Uterine smooth muscle cell (primary cell): ENCODE data around the gene HOOK2. TPM values are rescaled to one million over a fixed set of nuclear protein-coding genes. Genes with fewer than 3 reads are reported as not detected.

Experiments used
- total RNA-seq: library from RNA; depleted of rRNA; stranded (reverse); fragments of >200 nt; gene quantifications from 2 replicates; pipeline ENCODE4 v1.2.3, GENCODE V29; 2014

The HOOK2 gene
- 12.8 and 24.1 TPM in 2 replicates for total RNA-seq

DNA sequence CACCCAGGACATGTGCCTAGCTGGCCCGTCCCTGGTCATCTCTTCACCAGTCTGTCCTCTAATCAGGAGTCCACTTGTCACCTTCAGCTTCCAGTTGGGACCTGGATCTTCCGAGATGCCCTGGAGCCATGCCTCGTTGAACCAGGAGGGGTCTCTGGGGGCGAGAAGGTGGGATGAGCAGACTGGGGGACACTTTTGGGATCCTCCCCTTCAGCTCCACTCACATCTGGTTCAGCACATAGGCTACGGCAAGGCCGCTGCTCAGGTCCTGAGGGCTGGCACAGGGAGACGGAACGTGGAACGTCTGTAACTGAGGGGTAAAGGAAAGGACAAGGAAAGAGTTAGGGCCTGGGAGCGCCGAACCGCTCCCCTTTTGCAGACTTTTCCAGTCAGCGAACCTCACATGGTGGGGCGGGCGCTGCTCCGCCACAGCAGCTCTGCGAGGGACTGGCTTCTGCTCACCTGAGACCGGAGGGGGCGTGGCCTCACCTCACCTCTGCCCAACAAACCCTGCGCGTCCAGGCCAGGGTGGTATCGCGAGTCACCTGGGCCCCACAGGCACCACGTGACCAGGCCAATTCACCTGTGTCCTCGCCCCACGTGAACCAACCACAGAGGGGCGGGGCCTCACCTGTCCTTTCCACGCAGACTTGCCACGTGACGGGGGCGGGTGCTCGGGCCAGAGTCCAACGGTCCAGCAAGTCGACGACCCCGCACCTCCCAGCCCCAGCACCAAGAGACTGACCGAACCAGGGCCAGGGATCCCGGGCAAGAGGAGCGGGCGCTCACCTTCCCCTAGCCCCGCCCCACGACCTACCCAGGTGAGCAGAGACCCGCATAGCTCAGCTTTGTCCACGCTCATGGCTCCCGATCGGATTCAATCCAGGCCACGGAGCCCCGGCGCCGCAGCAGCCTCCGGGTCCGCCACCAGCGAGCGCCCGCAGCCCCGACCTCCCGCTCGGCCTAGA lies at the start of gene HOOK2:
Gene HOOK2 (minus strand): TSS at position 965 of the 968 bp plus-strand sequence. CDS start 103 bp downstream, at position 862.

GRCh38 chr19:12806242-12807081 lies 31.1 kb upstream of the HOOK2 start, which contains the start of gene RNASEH2A:
Gene RNASEH2A (plus strand): TSS chr19:12806584. CDS start chr19:12806674, 90 bp downstream.

GRCh38 chr19:12801466-12802266 lies 26.3 kb upstream of the HOOK2 start, which contains the start of the genes PRDX2 and THSD8:
Gene PRDX2 (minus strand): TSS chr19:12801800. CDS start chr19:12801261, 539 bp downstream.
Gene THSD8 (plus strand): TSS chr19:12802069. CDS start chr19:12802072, 3 bp downstream.

GRCh38 chr19:12791345-12792050 lies 16.1 kb upstream of the HOOK2 start, which contains the start of gene JUNB:
Gene JUNB (plus strand): TSS chr19:12791486. CDS start chr19:12791772, 286 bp downstream.

DNA sequence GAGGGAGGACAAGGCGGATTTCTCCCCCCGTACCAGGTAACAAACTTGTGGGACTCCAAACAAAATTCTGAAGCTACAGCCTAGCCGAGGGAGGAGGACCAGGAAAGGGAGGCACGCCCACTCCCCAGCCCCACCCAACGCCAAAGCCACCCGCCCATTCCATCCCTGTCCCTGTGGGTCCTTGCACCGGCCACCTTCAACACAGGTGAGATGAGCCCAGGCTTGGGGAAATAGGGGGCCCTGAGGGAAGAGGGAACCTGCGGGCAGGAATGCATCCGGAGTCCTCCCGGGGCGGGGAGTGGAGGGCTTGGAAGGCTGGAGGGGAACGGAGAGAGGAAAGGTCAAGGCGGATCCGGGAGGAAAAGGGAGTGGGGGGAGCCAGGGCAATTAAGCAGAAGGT lies 23.7 kb downstream of the HOOK2 start, which contains the start of gene BEST2:
Gene BEST2 (plus strand): TSS at position 157 of the 400 bp plus-strand sequence. CDS start 802 bp downstream, outside the sequence.

GRCh38 chr19:12736995-12737834 lies 38.1 kb downstream of the HOOK2 start, which contains the start of gene GET3:
Gene GET3 (plus strand): TSS chr19:12737497. CDS start chr19:12737506, 9 bp downstream.

GRCh38 chr19:12723641-12724426 lies 51.5 kb downstream of the HOOK2 start, which contains the start of gene TNPO2:
Gene TNPO2 (minus strand): TSS chr19:12723932. CDS start chr19:12720977, 2,955 bp downstream.

Other genes starting within 250 kb of the HOOK2 start
- 8.9 and 9.9 TPM in 2 replicates for gene ZNF564, start 224.1 kb downstream of the HOOK2 start, total RNA-seq
- 10.9 and 11.0 TPM in 2 replicates for gene ZNF490, start 164.7 kb downstream of the HOOK2 start, total RNA-seq
- gene ZNF791, start 164.6 kb downstream of the HOOK2 start, total RNA-seq, result 17.2 and 17.5 TPM in 2 replicates
- gene MAN2B1, start 108.8 kb downstream of the HOOK2 start, total RNA-seq, result 21.6 and 32.9 TPM in 2 replicates
- gene WDR83, start 108.7 kb downstream of the HOOK2 start, total RNA-seq, result 6.3 and 10.4 TPM in 2 replicates
- 65.7 and 70.2 TPM in 2 replicates for gene DHPS, start 93.7 kb downstream of the HOOK2 start, total RNA-seq
- not detected in 2 replicates for gene GNG14, start 87.6 kb downstream of the HOOK2 start, total RNA-seq
- 7.2 and 7.6 TPM in 2 replicates for gene FBXW9, start 78.9 kb downstream of the HOOK2 start, total RNA-seq
- gene TNPO2, start 51.6 kb downstream of the HOOK2 start, total RNA-seq, result 42.2 and 47.4 TPM in 2 replicates
- 93.1 and 115 TPM in 2 replicates for gene TRIR, start 40.9 kb downstream of the HOOK2 start, total RNA-seq
- 116 and 130 TPM in 2 replicates for gene GET3, start 38.1 kb downstream of the HOOK2 start, total RNA-seq
- gene BEST2, start 23.8 kb downstream of the HOOK2 start, total RNA-seq, result 0.25 TPM in 1 of 2 replicates, not detected in the other
- gene JUNB, start 15.9 kb upstream of the HOOK2 start, total RNA-seq, result 41.7 and 53.9 TPM in 2 replicates
- 190 and 232 TPM in 2 replicates for gene PRDX2, start 26.2 kb upstream of the HOOK2 start, total RNA-seq
- gene THSD8, start 26.5 kb upstream of the HOOK2 start, total RNA-seq, result 0.22 TPM in 1 of 2 replicates, not detected in the other
- gene RNASEH2A, start 31.0 kb upstream of the HOOK2 start, total RNA-seq, result 32.0 and 79.4 TPM in 2 replicates
- not detected in 2 replicates for gene RTBDN, start 59.0 kb upstream of the HOOK2 start, total RNA-seq
- 0.87 TPM in 1 of 2 replicates, not detected in the other for gene MAST1, start 63.0 kb upstream of the HOOK2 start, total RNA-seq
- 13.5 and 35.4 TPM in 2 replicates for gene DNASE2, start 105.9 kb upstream of the HOOK2 start, total RNA-seq
- not detected in 2 replicates for gene KLF1, start 111.6 kb upstream of the HOOK2 start, total RNA-seq
- gene GCDH, start 115.6 kb upstream of the HOOK2 start, total RNA-seq, result 25.2 and 35.5 TPM in 2 replicates
- gene SYCE2, start 143.7 kb upstream of the HOOK2 start, total RNA-seq, result 0.11 and 0.12 TPM in 2 replicates
- 54.1 and 58.9 TPM in 2 replicates for gene FARSA, start 158.2 kb upstream of the HOOK2 start, total RNA-seq
- gene CALR, start 163.1 kb upstream of the HOOK2 start, total RNA-seq, result 1,588 and 2,549 TPM in 2 replicates
- gene RAD23A, start 170.3 kb upstream of the HOOK2 start, total RNA-seq, result 68.9 and 87.4 TPM in 2 replicates
- 26.6 and 36.4 TPM in 2 replicates for gene GADD45GIP1, start 181.7 kb upstream of the HOOK2 start, total RNA-seq
- gene DAND5, start 194.0 kb upstream of the HOOK2 start, total RNA-seq, result 0.12 TPM in 1 of 2 replicates, not detected in the other
- 59.8 and 71.9 TPM in 2 replicates for gene NFIX, start 219.9 kb upstream of the HOOK2 start, total RNA-seq